Measurements from ENCODE around the gene SORBS1. TPM values are rescaled to one million over a fixed set of nuclear protein-coding genes. Genes with fewer than 3 reads are reported as not detected.

Gene SORBS1
- total RNA-seq, 1 experiment from 2014 or later, result 39.9 TPM

- TF ChIP-seq, protein P1, sequence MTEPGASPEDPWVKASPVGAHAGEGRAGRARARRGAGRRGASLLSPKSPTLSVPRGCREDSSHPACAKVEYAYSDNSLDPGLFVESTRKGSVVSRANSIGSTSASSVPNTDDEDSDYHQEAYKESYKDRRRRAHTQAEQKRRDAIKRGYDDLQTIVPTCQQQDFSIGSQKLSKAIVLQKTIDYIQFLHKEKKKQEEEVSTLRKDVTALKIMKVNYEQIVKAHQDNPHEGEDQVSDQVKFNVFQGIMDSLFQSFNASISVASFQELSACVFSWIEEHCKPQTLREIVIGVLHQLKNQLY (CRISPR knock-in tag; IDR thresholded peaks at IDR 0.05), result no peak
- peak; percentile 64; the same call in 1 of the 2 replicates for TF ChIP-seq TEAD1 (CRISPR knock-in tag; IDR thresholded peaks at IDR 0.05)
Measured at GRCh38 chr10:95264227-95265051, 296.7 kb downstream of the SORBS1 start (continued).

DNA sequence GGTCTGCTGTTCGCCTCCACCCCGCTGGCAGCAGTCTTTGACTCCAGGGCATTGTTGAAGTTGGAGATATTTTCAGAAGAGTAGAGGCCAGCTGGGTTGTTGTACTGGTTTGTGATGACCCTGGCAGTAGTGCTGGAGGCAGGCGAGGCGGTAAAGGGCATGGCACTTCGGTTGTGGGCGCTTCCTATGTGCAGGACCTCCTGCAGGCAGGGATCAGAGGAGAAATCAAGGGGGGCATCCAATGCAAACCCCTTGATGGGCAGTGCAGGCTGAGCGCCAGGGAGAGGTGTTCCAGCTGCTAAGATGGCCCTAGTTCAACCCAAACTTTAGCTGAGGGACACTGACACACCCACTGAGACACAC lies 297.3 kb downstream of the SORBS1 start:
- ChIA-PET CTCF (interaction anchor here (1.2 to 3.1 kb wide), 6 partner anchors 15 to 102 kb away, joined by 4 to 22 read pairs (median 5); partner anchors contain the start of gene PDLIM1), POLR2A (interaction anchor here (1.1 kb wide), 1 partner anchor 26 kb away, joined by 4 read pairs; no protein-coding TSS in a partner anchor)
- DNase-seq (ENCODE audit: low spot score), result no peak
- Mint-ChIP-seq H3K27me3 (ENCODE audit: low read depth) (no peaks in the 10 kb centered on the region), H3K36me3 (peaks cover 64% of the 10 kb centered on the region), H3K9me3 (no peaks in the 10 kb centered on the region), H3K4me3 (no peak overlapping the region), H3K27ac (peak overlapping the region; percentile 99), H3K4me1 (peaks cover 72% of the 10 kb centered on the region)
- TF ChIP-seq ZNF317 (CRISPR knock-in tag; IDR thresholded peaks at IDR 0.05; ENCODE audit: borderline replicate concordance, low read depth) (no peak), PRRX2 (CRISPR knock-in tag; IDR thresholded peaks at IDR 0.05) (no peak), ZNF232 (CRISPR knock-in tag; IDR thresholded peaks at IDR 0.05) (no peak), E2F1 (CRISPR knock-in tag; IDR thresholded peaks at IDR 0.05) (no peak), TP53 (CRISPR knock-in tag; IDR thresholded peaks at IDR 0.05) (no peak), TEAD1 (CRISPR knock-in tag; IDR thresholded peaks at IDR 0.05) (no peak), NR2C2 (CRISPR knock-in tag; IDR thresholded peaks at IDR 0.05) (no peak), NR3C1 (CRISPR knock-in tag; conservative IDR thresholded peaks at IDR 0.05; ENCODE audit: low read depth) (no peak), GRHL2 (CRISPR knock-in tag; IDR thresholded peaks at IDR 0.05; ENCODE audit: insufficient replicate concordance, severe bottlenecking) (no peak), STAT6 (CRISPR knock-in tag; conservative IDR thresholded peaks at IDR 0.05; ENCODE audit: low read depth) (no peak), ATF1 (CRISPR knock-in tag; IDR thresholded peaks at IDR 0.05) (no peak), ZNF138 (CRISPR knock-in tag; conservative IDR thresholded peaks at IDR 0.05) (no peak)
- TF ChIP-seq, protein P2, sequence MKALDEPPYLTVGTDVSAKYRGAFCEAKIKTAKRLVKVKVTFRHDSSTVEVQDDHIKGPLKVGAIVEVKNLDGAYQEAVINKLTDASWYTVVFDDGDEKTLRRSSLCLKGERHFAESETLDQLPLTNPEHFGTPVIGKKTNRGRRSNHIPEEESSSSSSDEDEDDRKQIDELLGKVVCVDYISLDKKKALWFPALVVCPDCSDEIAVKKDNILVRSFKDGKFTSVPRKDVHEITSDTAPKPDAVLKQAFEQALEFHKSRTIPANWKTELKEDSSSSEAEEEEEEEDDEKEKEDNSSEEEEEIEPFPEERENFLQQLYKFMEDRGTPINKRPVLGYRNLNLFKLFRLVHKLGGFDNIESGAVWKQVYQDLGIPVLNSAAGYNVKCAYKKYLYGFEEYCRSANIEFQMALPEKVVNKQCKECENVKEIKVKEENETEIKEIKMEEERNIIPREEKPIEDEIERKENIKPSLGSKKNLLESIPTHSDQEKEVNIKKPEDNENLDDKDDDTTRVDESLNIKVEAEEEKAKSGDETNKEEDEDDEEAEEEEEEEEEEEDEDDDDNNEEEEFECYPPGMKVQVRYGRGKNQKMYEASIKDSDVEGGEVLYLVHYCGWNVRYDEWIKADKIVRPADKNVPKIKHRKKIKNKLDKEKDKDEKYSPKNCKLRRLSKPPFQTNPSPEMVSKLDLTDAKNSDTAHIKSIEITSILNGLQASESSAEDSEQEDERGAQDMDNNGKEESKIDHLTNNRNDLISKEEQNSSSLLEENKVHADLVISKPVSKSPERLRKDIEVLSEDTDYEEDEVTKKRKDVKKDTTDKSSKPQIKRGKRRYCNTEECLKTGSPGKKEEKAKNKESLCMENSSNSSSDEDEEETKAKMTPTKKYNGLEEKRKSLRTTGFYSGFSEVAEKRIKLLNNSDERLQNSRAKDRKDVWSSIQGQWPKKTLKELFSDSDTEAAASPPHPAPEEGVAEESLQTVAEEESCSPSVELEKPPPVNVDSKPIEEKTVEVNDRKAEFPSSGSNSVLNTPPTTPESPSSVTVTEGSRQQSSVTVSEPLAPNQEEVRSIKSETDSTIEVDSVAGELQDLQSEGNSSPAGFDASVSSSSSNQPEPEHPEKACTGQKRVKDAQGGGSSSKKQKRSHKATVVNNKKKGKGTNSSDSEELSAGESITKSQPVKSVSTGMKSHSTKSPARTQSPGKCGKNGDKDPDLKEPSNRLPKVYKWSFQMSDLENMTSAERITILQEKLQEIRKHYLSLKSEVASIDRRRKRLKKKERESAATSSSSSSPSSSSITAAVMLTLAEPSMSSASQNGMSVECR (CRISPR knock-in tag; IDR thresholded peaks at IDR 0.05; ENCODE audit: borderline replicate concordance), result no peak
- TF ChIP-seq, protein P3, sequence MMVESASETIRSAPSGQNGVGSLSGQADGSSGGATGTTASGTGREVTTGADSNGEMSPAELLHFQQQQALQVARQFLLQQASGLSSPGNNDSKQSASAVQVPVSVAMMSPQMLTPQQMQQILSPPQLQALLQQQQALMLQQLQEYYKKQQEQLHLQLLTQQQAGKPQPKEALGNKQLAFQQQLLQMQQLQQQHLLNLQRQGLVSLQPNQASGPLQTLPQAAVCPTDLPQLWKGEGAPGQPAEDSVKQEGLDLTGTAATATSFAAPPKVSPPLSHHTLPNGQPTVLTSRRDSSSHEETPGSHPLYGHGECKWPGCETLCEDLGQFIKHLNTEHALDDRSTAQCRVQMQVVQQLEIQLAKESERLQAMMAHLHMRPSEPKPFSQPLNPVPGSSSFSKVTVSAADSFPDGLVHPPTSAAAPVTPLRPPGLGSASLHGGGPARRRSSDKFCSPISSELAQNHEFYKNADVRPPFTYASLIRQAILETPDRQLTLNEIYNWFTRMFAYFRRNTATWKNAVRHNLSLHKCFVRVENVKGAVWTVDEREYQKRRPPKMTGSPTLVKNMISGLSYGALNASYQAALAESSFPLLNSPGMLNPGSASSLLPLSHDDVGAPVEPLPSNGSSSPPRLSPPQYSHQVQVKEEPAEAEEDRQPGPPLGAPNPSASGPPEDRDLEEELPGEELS (CRISPR knock-in tag; IDR thresholded peaks at IDR 0.05), result no peak
- ATAC-seq, result no peak

Data from WTC11 (cell line).